Panc1 (cell line): ENCODE measurements around the gene SOX30. TPM values are rescaled to one million over a fixed set of nuclear protein-coding genes. Genes with fewer than 3 reads are reported as not detected.

Source experiments
- ATAC-seq: fragments of 200-7000 bp; cut with Tn5 transposase; 2 replicates; pipeline ENCODE4 v1.9.1; 2020; ENCODE audit warnings: mild to moderate bottlenecking, moderate library complexity
- BruUV-seq: library from RNA; stranded (reverse); fragments of 400-500 nt; replicated peaks from 2 replicates; lab custom pipeline; 2021; lab: Mats Ljungman, UMichigan
- CTCF ChIA-PET: fragments of 300-600 bp; sonication (Branson Sonifier 250); formaldehyde crosslinking; loops from one replicate; lab custom pipeline; 2022; ENCODE audit warnings: antibody characterized with exemption; lab: Charles Lee
- POLR2A ChIA-PET: fragments of 300-600 bp; sonication (Branson Sonifier 250); formaldehyde crosslinking; loops from one replicate; lab custom pipeline; 2022; ENCODE audit warnings: antibody characterized with exemption; lab: Charles Lee
- DNase-seq: peaks from one replicate; pipeline ENCODE4 v3.0.0-alpha.2; 2010; ENCODE audit warnings: low read depth, low spot score
- H3K27ac ChIP-seq: 2 replicates; pipeline ENCODE4 v1.5.1; 2011; ENCODE audit warnings: mild to moderate bottlenecking, low read length, inconsistent platforms
- H3K27me3 ChIP-seq: fragments of 200-500 bp; sonication (Bioruptor generic); 2 replicates; pipeline ENCODE4 v1.6.0; 2014; ENCODE audit warnings: low read length, inconsistent platforms; ENCODE audit not compliant: control insufficient read depth, insufficient read depth
- H3K36me3 ChIP-seq: fragments of 200-500 bp; sonication (Bioruptor generic); 2 replicates; pipeline ENCODE4 v1.5.1; 2014; ENCODE audit warnings: inconsistent platforms, mild to moderate bottlenecking, low read length, moderate library complexity; ENCODE audit not compliant: control insufficient read depth, insufficient read depth
- H3K4me1 ChIP-seq: 2 replicates; pipeline ENCODE4 v1.5.1; 2011; ENCODE audit warnings: inconsistent platforms, mild to moderate bottlenecking, low read length, moderate library complexity; ENCODE audit not compliant: control insufficient read depth, insufficient read depth
- H3K4me3 ChIP-seq, 2 experiments: 2 replicates each; pipeline ENCODE4 v1.5.1; 2011 to 2012; ENCODE audit warnings: low read depth in 2 of 2, low read length in 2 of 2, mild to moderate bottlenecking in 2 of 2, inconsistent platforms in 1 of 2, moderate library complexity in 1 of 2
- H3K9me3 ChIP-seq: fragments of 200-500 bp; sonication (Bioruptor generic); 2 replicates; pipeline ENCODE4 v1.5.1; 2014; ENCODE audit warnings: low read depth, mild to moderate bottlenecking, inconsistent platforms, low read length, moderate library complexity; ENCODE audit not compliant: control insufficient read depth, insufficient read depth
- CTCF ChIP-seq: fragments of 450-650 bp; IDR thresholded peaks from 2 replicates; pipeline ENCODE4 v1.5.1; 2017; ENCODE audit warnings: mild to moderate bottlenecking
- POLR2AphosphoS5 ChIP-seq: IDR thresholded peaks from 2 replicates; pipeline ENCODE4 v1.6.1; 2012; ENCODE audit warnings: mild to moderate bottlenecking, low read depth, low read length, moderate library complexity
- SIN3A ChIP-seq: IDR thresholded peaks from 2 replicates; pipeline ENCODE4 v1.6.1; 2012; ENCODE audit warnings: low read depth, mild to moderate bottlenecking, low read length, moderate library complexity, borderline replicate concordance; ENCODE audit not compliant: insufficient read depth
- TCF7L2 ChIP-seq: IDR thresholded peaks from 2 replicates; pipeline ENCODE4 v1.6.1; 2011; ENCODE audit warnings: mild to moderate bottlenecking, low read depth, low read length, inconsistent platforms
- in situ Hi-C: cut with HindIII; loops from 2 replicates; pipeline ENCODE4 v1.10.0; 2016; ENCODE audit warnings: low sequenced_read_pairs, low pct_unique_long_range_greater_than_20kb
- intact Hi-C: fragments of 100-400 bp; cut with micrococcal nuclease; formaldehyde crosslinking; loops from one replicate; pipeline ENCODE4 v1.10.0; 2022; ENCODE audit not compliant: unreplicated experiment
- total RNA-seq: library from RNA; stranded (reverse); gene quantifications from one replicate; pipeline ENCODE4 v1.2.1, GENCODE V29; 2021; ENCODE audit not compliant: unreplicated experiment
- TF ChIP-seq, protein P1 (sequence below), 2 experiments: IDR thresholded peaks; 2 replicates each; pipeline ENCODE4 v1.6.1; 2011 to 2012; ENCODE audit warnings: low read depth in 2 of 2, control low read depth in 1 of 2, low read length in 1 of 2, mild to moderate bottlenecking in 1 of 2, moderate library complexity in 1 of 2; ENCODE audit not compliant: insufficient read depth in 1 of 2

The SOX30 gene
- total RNA-seq, 1 experiment from 2014 or later, result not detected

DNA sequence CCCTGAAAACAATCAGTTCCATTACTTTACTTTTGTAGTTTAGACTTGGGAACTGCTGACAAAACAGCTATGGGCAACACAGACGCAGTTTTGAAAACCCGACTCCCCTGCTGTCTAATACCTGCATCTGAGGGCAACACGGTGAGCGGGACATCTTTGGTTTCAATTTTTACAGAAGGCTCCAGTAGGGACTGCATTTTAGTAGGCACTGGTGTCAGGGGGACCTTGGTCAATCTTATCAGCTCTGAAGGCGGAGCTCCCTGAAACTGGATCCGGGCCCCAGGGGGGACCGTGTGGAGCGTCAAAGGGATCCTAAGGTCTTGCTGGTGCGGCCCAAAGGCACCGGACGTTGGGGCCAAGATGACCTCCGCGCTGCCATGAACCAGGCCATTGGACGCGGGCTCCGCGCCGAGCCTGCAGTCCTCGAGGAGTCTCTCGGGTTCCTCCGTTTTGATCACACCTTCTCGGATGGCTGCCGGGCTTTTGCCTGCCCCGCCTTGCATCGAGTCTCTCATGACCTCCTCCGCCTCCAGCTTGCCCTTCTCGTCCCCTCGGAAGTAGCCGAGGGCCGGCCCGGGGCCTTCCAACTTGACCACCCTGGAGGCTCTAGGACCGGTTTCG lies 1.1 kb downstream of the SOX30 start:
- BruUV-seq, result no TSS peak

GRCh38 chr5:157649101-157649500 lies 3.1 kb downstream of the SOX30 start:
- ChIA-PET POLR2A (no interaction called here), CTCF (interaction anchor here (0.6 kb wide), 2 partner anchors 106 to 324 kb away, joined by 7 to 13 read pairs; no protein-coding TSS in a partner anchor)
- ATAC-seq (no peak), DNase-seq (no peak)
- TF ChIP-seq CTCF (no peak), TCF7L2 (no peak), POLR2AphosphoS5 (no peak), SIN3A (no peak)
- TF ChIP-seq, protein P1, sequence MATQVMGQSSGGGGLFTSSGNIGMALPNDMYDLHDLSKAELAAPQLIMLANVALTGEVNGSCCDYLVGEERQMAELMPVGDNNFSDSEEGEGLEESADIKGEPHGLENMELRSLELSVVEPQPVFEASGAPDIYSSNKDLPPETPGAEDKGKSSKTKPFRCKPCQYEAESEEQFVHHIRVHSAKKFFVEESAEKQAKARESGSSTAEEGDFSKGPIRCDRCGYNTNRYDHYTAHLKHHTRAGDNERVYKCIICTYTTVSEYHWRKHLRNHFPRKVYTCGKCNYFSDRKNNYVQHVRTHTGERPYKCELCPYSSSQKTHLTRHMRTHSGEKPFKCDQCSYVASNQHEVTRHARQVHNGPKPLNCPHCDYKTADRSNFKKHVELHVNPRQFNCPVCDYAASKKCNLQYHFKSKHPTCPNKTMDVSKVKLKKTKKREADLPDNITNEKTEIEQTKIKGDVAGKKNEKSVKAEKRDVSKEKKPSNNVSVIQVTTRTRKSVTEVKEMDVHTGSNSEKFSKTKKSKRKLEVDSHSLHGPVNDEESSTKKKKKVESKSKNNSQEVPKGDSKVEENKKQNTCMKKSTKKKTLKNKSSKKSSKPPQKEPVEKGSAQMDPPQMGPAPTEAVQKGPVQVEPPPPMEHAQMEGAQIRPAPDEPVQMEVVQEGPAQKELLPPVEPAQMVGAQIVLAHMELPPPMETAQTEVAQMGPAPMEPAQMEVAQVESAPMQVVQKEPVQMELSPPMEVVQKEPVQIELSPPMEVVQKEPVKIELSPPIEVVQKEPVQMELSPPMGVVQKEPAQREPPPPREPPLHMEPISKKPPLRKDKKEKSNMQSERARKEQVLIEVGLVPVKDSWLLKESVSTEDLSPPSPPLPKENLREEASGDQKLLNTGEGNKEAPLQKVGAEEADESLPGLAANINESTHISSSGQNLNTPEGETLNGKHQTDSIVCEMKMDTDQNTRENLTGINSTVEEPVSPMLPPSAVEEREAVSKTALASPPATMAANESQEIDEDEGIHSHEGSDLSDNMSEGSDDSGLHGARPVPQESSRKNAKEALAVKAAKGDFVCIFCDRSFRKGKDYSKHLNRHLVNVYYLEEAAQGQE (IDR thresholded peaks at IDR 0.05; ENCODE audit: insufficient read depth in 1 of 2, low read depth in 2 of 2, low read length in 1 of 2), result no peak
- Histone ChIP-seq H3K27ac (no peak overlapping the region), H3K36me3 (no peaks in the 10 kb centered on the region), H3K4me3 (no peak overlapping the region), H3K9me3 (peaks cover 3% of the 10 kb centered on the region; the same call in 1 of the 2 replicates), H3K27me3 (no peaks in the 10 kb centered on the region), H3K4me1 (no peaks in the 10 kb centered on the region)
- intact Hi-C loops, result no loop called here
- in situ Hi-C loops, result no loop called here
- BruUV-seq, result no TSS peak

More for the DNA sequence above, 1.1 kb downstream of the SOX30 start:
- CTCF ChIA-PET, result no interaction called here
- DNase-seq (no peak), ATAC-seq (no peak)
- no peaks in the 10 kb centered on the region for H3K4me1 ChIP-seq
- intact Hi-C loops, result no loop called here
- peaks cover 3% of the 10 kb centered on the region; the same call in 1 of the 2 replicates for H3K9me3 ChIP-seq
- H3K27ac ChIP-seq, result no peak overlapping the region
- TF ChIP-seq POLR2AphosphoS5 (no peak), TCF7L2 (no peak), SIN3A (no peak), CTCF (no peak)
- TF ChIP-seq, protein P1 (IDR thresholded peaks at IDR 0.05; ENCODE audit: insufficient read depth in 1 of 2, low read depth in 2 of 2, low read length in 1 of 2), result no peak
- in situ Hi-C loops, result no loop called here
- H3K27me3 ChIP-seq, result no peaks in the 10 kb centered on the region
- no peaks in the 10 kb centered on the region for H3K36me3 ChIP-seq
- H3K4me3 ChIP-seq, result no peak overlapping the region
- POLR2A ChIA-PET, result no interaction called here
